Right hindlimb (tissue), 1 donor: ENCODE data around the gene RLN3.

Source experiments
- DNase-seq: peaks from one replicate; pipeline ENCODE4 v3.0.0-alpha.2; 2018

RLN3 gene, protein sequence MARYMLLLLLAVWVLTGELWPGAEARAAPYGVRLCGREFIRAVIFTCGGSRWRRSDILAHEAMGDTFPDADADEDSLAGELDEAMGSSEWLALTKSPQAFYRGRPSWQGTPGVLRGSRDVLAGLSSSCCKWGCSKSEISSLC

GRCh38 chr19:14027856-14028450 is at the start of gene RLN3:
RLN3 (plus strand) TSS chr19:14028148; CDS start chr19:14028205, 57 bp downstream.
- no peak for DNase-seq

DNA sequence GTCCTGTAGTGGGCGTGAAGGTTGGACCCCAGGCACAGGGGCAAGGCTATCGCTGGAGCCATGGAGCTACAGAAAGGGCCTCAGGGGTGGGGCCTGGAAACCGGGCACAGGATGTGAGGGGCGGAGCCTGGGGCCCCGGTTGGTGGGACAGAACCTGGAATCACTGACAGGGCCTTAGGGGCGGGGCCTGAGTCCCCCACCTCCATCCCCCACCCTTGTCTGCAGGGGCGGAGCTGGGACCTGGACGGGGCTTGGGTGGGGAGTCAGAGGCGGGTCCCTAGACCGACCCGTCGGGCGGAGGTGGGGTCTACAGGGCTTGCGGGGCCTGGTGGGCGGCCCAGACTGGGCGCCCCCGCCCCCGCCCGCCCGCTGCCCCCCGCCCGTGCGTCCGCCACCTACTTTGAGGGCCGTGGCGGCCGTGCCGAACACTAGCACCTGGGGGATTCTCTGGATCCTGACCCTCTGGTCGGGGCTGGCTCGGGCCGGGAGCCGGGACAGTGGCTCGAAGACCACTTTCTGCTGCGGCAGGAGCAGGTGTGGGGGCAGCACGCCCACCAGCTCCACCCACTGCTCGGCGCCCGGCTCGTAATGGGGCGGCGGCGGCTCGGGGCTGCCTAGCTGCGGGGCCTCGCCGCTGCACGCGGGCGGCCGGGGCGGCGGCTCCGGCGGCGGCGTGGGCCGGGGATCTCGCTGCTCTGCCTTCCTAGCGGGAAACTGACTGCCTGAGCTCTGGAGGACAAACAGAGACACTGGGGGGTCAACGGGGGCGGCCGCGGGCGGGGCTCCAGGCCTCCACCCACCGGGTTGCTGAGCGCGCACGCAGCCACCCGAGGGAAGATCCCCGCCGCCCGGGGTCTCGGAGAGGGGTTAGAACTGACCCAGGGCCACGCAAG is 49.4 kb upstream of the RLN3 start:
- peak; percentile 97 for DNase-seq

DNA sequence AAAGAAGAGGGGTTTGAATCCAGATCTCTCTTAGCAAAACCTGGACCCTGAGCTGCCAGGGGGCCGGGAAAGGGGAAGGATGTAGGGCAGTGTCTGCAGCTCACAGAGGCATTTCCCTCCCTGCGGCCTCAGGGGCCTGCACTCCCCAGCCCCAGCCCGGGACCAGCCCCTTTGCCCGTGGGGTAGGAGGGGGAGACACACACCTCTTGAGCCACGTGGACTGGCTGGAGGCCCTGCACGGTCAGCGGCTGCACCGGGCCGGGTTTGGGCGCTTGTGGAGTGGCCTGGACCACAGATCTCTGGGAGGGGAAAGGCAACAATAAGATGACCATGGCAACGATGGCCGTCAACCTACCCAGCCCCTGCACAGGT is 48.7 kb upstream of the RLN3 start:
- peak; percentile 78 for DNase-seq

- no peak for DNase-seq
These were observed 48.3 kb upstream of the RLN3 start for GRCh38 chr19:13979686-13980085.

GRCh38 chr19:13980340-13980739 is 47.6 kb upstream of the RLN3 start:
- DNase-seq: no peak

GRCh38 chr19:13981021-13981420 is 46.9 kb upstream of the RLN3 start:
- no peak for DNase-seq

- DNase-seq: no peak
These were observed 46.5 kb upstream of the RLN3 start for GRCh38 chr19:13981467-13981866.

DNA sequence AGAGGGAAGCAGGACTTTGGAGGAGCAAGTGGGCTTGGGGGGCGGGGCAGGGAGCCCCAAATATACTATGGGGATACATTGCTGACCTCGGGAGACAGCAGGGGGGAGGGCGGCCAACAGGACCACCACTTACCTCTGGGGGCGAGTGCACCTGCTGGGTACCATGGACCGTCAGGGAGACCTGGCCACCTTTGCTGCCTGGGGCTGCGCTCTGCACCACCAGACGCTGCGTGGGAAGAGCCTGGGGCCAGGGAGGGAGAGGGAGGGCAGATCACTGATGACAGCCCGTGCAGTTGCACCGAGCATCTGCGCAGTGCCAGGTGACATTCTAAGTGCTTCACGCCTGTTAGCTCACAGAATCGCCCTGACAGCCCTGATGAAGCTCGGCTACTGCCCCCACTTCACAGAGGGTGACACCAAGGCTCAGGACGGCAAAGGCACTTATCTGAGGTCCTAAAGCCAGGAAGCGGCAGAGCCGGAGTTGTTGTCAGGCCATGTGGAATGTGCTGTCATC is 45.9 kb upstream of the RLN3 start:
- DNase-seq: no peak

- DNase-seq: no peak
These were observed 45.2 kb upstream of the RLN3 start for GRCh38 chr19:13982773-13983172.

GRCh38 chr19:13983213-13983889 is 44.6 kb upstream of the RLN3 start:
- no peak for DNase-seq

GRCh38 chr19:13984186-13984585 is 43.8 kb upstream of the RLN3 start:
- no peak for DNase-seq

DNA sequence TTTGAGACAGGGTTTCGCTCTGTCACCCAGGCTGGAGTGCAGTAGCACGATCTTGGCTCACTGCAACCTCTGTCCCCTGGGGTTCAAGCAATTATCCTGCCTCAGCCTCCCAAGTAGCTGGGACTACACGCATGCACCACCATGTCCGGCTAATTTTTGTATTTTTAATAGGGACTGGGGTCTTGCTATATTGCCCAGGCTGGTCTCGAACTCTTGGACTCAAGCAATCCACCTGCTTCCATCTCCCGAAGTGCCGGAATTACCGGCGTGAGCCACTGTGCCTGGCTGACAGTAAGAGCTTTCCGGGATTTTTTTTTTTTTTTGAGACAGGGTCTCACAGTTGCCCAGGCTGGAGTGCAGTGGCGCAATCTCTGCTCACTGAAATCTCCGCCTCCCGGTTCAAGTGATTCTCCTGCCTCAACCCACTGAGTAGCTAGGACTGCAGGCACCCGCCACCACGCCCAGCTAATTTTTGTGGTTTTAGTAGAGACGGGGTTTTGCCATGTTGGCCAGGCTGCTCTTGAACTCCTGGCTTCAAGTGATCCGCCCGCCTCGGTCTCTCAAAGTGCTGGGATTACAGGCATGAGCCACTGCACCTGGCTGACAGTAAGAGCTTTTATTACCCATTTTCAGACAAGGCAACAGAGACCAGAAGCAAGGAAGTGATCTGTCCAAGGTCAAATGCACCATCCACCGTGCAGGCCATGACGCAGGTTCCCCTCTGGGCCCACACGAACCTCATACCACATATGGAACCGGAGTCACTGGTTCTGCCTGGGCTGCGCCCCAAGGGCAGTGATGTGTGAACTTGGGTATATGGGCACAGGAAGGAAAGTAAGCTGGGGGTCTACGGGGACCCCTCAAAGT is 42.8 kb upstream of the RLN3 start:
- no peak for DNase-seq

- DNase-seq: no peak
These were observed 42.1 kb upstream of the RLN3 start for GRCh38 chr19:13985771-13986347.

- peak; percentile 89 for DNase-seq
These were observed 41.5 kb upstream of the RLN3 start for GRCh38 chr19:13986348-13986904.

- DNase-seq: no peak
These were observed 40.7 kb upstream of the RLN3 start for GRCh38 chr19:13987101-13987890.

DNA sequence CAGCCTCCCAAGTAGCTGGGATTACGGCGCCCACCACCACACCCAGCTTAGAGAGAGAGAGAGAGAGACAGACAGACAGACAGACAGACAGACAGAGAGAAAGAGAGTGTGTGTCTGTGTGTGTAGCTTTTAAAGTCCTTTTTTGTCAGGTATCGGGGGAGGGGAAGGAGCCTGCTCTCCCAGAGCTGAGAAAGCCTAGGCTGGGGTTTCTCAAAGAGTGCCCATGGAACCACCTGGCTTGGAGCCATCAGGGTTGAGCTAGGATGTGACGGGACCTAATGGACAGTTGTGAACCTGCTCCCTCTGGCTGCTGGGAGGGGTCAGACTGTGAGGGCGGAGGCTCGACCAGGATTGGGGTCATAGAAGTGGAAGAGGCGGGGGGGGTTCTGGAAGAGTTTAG is 38.5 kb upstream of the RLN3 start:
- no peak for DNase-seq

- no peak for DNase-seq
These were observed 37.9 kb upstream of the RLN3 start for GRCh38 chr19:13990085-13990484.

- DNase-seq: no peak
These were observed 35.9 kb upstream of the RLN3 start for GRCh38 chr19:13992025-13992424.

DNA sequence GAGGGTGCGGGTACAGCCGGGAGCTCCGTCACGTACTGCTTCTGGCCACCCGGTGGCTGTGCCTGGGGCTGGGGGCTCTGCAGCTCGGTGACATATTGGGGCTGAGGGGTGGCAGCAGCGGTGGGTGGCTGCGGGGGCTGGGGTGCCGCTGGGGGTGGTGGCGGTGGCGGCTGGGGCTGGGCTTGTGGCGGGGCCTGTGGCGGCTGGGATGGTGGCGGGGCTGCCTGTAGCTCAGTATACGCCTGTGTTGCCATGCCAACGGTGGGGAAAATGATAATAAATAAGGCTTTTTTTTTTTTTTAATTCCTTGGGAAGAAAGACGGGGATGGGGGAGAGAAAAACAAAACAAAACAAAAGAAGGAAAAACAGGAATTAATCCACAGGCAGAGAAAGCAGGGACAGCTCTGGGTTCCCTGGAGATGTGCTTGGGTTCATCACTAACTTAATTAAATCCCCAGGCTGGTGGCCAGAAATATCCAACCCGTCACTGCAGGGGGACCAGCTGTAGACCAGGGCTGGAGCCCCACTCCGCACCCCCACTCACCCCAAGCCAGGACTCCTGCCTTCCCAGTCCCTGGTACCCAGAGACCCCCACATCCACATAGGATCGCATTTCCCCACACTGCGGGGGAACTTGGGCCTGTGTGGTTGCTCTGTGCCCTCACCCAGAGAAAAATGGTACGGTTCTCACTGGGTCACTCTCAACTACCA is 34.2 kb upstream of the RLN3 start:
- DNase-seq: no peak
